Stimulated activated CD8-positive, alpha-beta memory T cell treated with anti-CD3 and anti-CD28 coated beads, Interleukin-4, amount 100 ng/mL, for 48 hours (primary cell): ENCODE results near the gene PDE3A.
"Not testable (repeated sequence)": the region's sequence is repeated elsewhere in the genome, so short reads cannot be mapped to it uniquely, and the experiment has no call there.

ENCODE experiments used
- DNase-seq: peaks from one replicate; pipeline ENCODE4 v3.0.0-alpha.2; 2020

The PDE3A gene

GRCh38 chr12:20368114-20368650 is at the start of gene PDE3A:
TSS of gene PDE3A (plus strand) at chr12:20368537. CDS start at chr12:20369285, 748 bp downstream.
- no peak for DNase-seq

GRCh38 chr12:20319366-20319765 is 49.0 kb upstream of the PDE3A start:
- no peak for DNase-seq

DNA sequence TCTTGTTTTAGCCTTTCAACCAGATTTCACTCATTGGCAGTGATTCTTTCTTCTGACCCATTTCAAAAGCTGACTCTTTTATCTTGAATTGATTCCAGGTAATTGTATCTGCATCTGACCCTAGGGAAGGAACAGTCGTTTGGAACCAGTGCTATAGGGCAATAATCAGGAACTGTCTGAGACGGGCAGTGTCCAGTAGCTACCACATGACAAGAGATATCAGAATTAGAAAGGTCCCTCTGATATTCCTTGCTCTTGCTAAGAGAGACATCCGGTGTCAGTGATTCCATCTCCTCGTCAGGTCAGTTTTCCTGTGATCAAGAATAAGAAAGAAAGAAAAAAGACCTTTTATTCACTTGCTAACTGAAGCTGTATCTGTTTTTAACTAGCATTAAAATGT is 47.8 kb upstream of the PDE3A start:
- no peak for DNase-seq

GRCh38 chr12:20330826-20331505 is 37.4 kb upstream of the PDE3A start:
- DNase-seq = not testable (repeated sequence)

DNA sequence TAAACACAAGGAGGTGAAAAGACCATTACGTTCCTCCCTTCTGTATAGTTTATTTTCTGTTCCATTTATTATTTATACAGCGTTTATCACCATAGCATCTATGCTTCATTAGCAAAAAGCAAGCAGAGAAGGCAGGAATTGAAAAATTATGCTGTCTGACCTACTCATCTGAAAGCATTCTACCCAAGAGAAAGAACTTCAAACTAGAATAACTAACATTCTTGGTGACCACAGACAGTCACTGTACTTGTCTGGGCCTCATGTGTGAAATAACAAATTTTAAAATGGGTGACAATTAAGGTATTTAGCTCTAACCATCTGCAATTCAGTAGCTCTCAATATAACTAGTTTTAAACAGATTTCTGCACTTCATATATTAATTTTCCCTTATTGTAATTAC is 29.3 kb upstream of the PDE3A start:
- DNase-seq = no peak

DNA sequence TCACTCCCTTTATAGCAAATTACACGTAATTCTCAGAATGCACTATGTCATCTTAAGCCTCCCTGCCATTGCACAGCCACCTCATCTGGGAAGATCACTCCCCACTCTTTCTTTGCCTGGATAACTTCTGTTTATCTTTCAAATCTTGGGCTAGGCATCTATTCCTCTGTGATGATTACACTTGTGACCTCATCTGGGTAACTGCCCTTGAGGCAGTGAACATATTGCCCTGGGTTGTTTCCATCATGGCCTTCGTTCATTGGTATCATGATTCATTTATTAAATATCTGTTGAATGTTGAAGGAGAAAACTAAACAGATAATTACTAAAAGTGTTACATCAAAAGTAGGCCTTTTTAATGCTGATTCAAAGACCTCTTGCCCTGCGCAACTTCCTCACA is 26.2 kb upstream of the PDE3A start:
- no peak for DNase-seq

GRCh38 chr12:20345866-20346265 is 22.5 kb upstream of the PDE3A start:
- no peak for DNase-seq

GRCh38 chr12:20350026-20350425 is 18.3 kb upstream of the PDE3A start:
- no peak for DNase-seq

DNA sequence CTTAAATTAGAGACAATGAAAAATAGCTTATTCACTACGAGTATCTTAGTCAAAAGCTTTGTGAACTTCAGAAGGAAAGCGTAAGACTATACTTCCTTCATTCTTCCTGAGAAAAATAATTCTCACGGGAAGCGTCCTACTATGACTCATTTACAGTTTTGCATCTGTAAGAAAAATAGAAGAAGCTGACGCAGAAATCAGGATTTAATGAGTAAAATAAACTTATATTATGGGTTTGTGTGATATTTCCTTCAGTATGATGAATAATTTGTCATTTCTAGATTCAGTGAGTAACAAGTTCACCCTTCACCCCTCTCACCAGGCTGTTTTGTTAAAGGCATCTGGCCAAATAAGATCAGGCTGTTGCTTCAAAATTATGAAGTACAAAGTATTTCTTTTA is 17.8 kb upstream of the PDE3A start:
- DNase-seq = no peak

- DNase-seq = no peak
Observed at GRCh38 chr12:20351406-20351805, 16.9 kb upstream of the PDE3A start.

GRCh38 chr12:20356048-20356447 is 12.3 kb upstream of the PDE3A start:
- no peak for DNase-seq

- no peak for DNase-seq
Observed at GRCh38 chr12:20360407-20360806, 7.9 kb upstream of the PDE3A start.

- no peak for DNase-seq
Observed at GRCh38 chr12:20361416-20361815, 6.9 kb upstream of the PDE3A start.

DNA sequence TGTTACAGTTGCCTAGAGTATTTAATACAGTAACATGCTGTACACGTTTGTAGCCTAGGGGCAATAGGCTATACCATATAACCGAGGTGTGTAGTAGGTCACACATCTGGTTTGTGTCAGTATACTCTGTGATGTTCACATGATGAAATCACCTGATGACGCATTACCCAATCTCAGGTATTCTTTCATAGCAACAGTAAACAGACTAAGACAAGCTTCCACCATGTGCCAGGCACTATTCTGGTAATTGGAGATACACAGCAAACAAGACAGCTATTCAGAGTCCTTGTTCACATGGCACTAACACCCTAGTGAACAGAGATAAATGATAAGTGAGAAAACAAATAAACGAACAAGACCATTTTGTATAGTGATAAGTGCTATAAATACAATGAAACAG is 3.8 kb upstream of the PDE3A start:
- DNase-seq = no peak

DNA sequence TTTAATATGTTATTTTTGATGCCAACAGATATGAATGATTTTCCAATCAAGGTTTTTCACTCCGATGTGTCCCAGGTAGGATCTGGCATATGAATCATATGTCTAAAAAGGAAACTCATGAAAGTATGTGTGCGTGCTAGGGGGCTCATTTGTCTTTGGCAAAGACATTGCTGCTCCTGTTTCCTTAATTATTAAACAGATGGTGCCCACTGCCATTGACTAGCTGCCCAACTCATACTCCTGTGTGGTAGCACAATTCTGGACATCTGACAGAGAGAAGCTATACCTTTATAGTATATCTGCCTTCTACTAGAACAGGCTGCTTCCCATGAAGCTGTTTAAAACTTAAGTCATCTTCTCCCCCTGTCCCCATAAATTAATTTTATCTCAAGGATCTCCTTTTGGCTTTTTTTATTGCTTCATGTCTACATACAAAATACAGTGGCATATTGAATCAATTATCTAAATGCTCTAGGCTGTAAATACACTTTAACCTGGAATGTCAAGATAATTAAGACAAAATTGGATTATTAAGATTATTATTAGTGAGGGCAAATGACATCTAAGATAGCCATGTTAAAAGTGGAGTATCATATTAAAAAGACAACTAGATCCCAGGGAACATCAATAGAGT is 1.4 kb upstream of the PDE3A start:
- DNase-seq = no peak

GRCh38 chr12:20367583-20368113 is 689 bp upstream of the PDE3A start:
- DNase-seq = no peak

GRCh38 chr12:20368651-20369304 is 441 bp downstream of the PDE3A start:
- no peak for DNase-seq

- DNase-seq = peak; percentile 28
Observed at GRCh38 chr12:20369305-20370013, 1.1 kb downstream of the PDE3A start.

GRCh38 chr12:20370014-20370386 is 1.7 kb downstream of the PDE3A start:
- no peak for DNase-seq

GRCh38 chr12:20370866-20371519 is 2.7 kb downstream of the PDE3A start:
- DNase-seq = no peak

GRCh38 chr12:20372326-20373096 is 4.2 kb downstream of the PDE3A start:
- DNase-seq = no peak

- DNase-seq = no peak
Observed at GRCh38 chr12:20374795-20375194, 6.5 kb downstream of the PDE3A start.
